OCI-LY1 (cell line): ENCODE measurements around the gene RAB24.

Experiments
- CTCF ChIP-seq: fragments of 200-600 bp; sonication (generic), shearing (Covaris generic); IDR thresholded peaks from 2 replicates; pipeline ENCODE4 v1.5.1; 2017; ENCODE audit warnings: mild to moderate bottlenecking, antibody characterized with exemption, low read length, moderate library complexity, mixed read lengths
- EZH2 ChIP-seq: fragments of 200-600 bp; sonication (generic), shearing (Covaris generic); IDR thresholded peaks from 2 replicates; pipeline ENCODE4 v1.8.0; 2017; ENCODE audit warnings: borderline replicate concordance, mixed run types, mild to moderate bottlenecking, antibody characterized with exemption, low read length, moderate library complexity, mixed read lengths

GRCh38 chr5:177339107-177339638, 35.7 kb upstream of the RAB24 start:
- TF ChIP-seq EZH2 = no peak
- no peak for TF ChIP-seq CTCF
